OCI-LY1 (cell line): ENCODE data around the gene PLGRKT.

Source experiments
- H2AFZ ChIP-seq: fragments of 200-600 bp; sonication (generic), shearing (Covaris generic); 2 replicates; pipeline ENCODE4 v1.6.0; 2014; ENCODE audit warnings: antibody characterized with exemption, mild to moderate bottlenecking, low read length
- H3F3A ChIP-seq: fragments of 200-600 bp; sonication (generic), shearing (Covaris generic); 2 replicates; pipeline ENCODE4 v1.6.0; 2014; ENCODE audit warnings: mild to moderate bottlenecking, antibody characterized with exemption, low read length, moderate library complexity; ENCODE audit not compliant: insufficient read depth
- H3K27ac ChIP-seq: fragments of 200-600 bp; sonication (generic); 2 replicates; pipeline ENCODE4 v1.5.1; 2014; ENCODE audit warnings: low read length, mixed run types, mild to moderate bottlenecking, low read depth; ENCODE audit not compliant: poor library complexity, severe bottlenecking
- H3K27me3 ChIP-seq: fragments of 200-600 bp; sonication (generic); 2 replicates; pipeline ENCODE4 v1.6.0; 2014; ENCODE audit warnings: antibody characterized with exemption, mild to moderate bottlenecking, low read length, moderate library complexity; ENCODE audit not compliant: insufficient read depth
- H3K36me3 ChIP-seq: fragments of 200-600 bp; sonication (generic); 2 replicates; pipeline ENCODE4 v1.6.1; 2014; ENCODE audit warnings: mild to moderate bottlenecking, antibody characterized with exemption, low read length, moderate library complexity, mixed read lengths; ENCODE audit not compliant: insufficient read depth
- H3K4me1 ChIP-seq: fragments of 200-600 bp; sonication (generic); 2 replicates; pipeline ENCODE4 v1.5.1; 2014; ENCODE audit warnings: mild to moderate bottlenecking, low read length, moderate library complexity; ENCODE audit not compliant: insufficient read depth, severe bottlenecking
- H3K4me2 ChIP-seq: fragments of 200-600 bp; sonication (generic), shearing (Covaris generic); 2 replicates; pipeline ENCODE4 v1.6.1; 2014; ENCODE audit warnings: low read length
- H3K4me3 ChIP-seq: fragments of 200-600 bp; sonication (generic); 2 replicates; pipeline ENCODE4 v1.5.1; 2014; ENCODE audit warnings: low read length, low read depth, mild to moderate bottlenecking, mixed read lengths; ENCODE audit not compliant: poor library complexity, severe bottlenecking
- H3K79me2 ChIP-seq: fragments of 200-600 bp; shearing (Covaris generic); 2 replicates; pipeline ENCODE4 v1.6.1; 2016; ENCODE audit warnings: mixed run types, low read length, mixed read lengths; ENCODE audit not compliant: insufficient read depth
- H3K9ac ChIP-seq: fragments of 200-600 bp; sonication (generic), shearing (Covaris generic); 2 replicates; pipeline ENCODE4 v1.6.1; 2014; ENCODE audit warnings: mild to moderate bottlenecking, low read length, mixed read lengths
- H3K9me2 ChIP-seq: fragments of 200-600 bp; sonication (generic), shearing (Covaris generic); 2 replicates; pipeline ENCODE4 v1.6.1; 2014; ENCODE audit warnings: low read depth, mild to moderate bottlenecking, low read length, mixed read lengths
- H3K9me3 ChIP-seq: fragments of 200-600 bp; shearing (Covaris generic); 2 replicates; pipeline ENCODE4 v1.6.1; 2014; ENCODE audit warnings: low read length, mixed read lengths
- H4K20me1 ChIP-seq: fragments of 200-600 bp; sonication (generic), shearing (Covaris generic); 2 replicates; pipeline ENCODE4 v1.6.0; 2016; ENCODE audit warnings: mild to moderate bottlenecking, low read length; ENCODE audit not compliant: insufficient read depth
- EZH2 ChIP-seq: fragments of 200-600 bp; sonication (generic), shearing (Covaris generic); IDR thresholded peaks from 2 replicates; pipeline ENCODE4 v1.8.0; 2017; ENCODE audit warnings: borderline replicate concordance, mixed run types, mild to moderate bottlenecking, antibody characterized with exemption, low read length, moderate library complexity, mixed read lengths
- TF ChIP-seq, protein P1 (sequence below): fragments of 200-600 bp; sonication (generic), shearing (Covaris generic); IDR thresholded peaks from 2 replicates; pipeline ENCODE4 v1.5.1; 2017; ENCODE audit warnings: mild to moderate bottlenecking, antibody characterized with exemption, low read length, moderate library complexity, mixed read lengths

Gene PLGRKT

DNA sequence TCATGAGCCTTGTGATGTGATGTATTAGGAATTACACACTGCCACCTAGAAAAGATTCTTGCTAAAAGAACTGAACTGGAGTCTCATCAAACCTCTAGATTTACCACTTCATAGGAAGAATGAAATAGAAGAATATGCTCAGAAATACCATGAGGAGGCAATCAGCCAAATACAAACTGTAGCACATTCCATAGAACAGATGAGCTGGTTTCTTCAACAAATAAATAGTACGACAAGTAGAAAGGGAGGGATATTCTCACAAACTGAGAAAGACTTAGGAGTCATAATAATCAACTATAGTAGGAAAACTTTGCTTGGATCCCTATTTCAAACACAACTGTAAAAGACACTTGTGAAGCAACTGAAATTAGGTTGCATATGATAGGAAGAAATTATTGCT, 15.4 kb downstream of the PLGRKT start:
- Histone ChIP-seq H3K4me1 (no peaks in the 10 kb centered on the region), H3K4me2 (no peak overlapping the region), H3K4me3 (no peak overlapping the region), H2AFZ (no peak overlapping the region), H3K9ac (no peak overlapping the region), H4K20me1 (no peaks in the 10 kb centered on the region), H3K79me2 (no peaks in the 10 kb centered on the region), H3K27ac (no peak overlapping the region), H3K9me3 (no peaks in the 10 kb centered on the region), H3K9me2 (no peaks in the 10 kb centered on the region), H3F3A (no peaks in the 10 kb centered on the region), H3K36me3 (no peaks in the 10 kb centered on the region), H3K27me3 (no peaks in the 10 kb centered on the region)
- no peak for TF ChIP-seq EZH2
- TF ChIP-seq, protein P1, sequence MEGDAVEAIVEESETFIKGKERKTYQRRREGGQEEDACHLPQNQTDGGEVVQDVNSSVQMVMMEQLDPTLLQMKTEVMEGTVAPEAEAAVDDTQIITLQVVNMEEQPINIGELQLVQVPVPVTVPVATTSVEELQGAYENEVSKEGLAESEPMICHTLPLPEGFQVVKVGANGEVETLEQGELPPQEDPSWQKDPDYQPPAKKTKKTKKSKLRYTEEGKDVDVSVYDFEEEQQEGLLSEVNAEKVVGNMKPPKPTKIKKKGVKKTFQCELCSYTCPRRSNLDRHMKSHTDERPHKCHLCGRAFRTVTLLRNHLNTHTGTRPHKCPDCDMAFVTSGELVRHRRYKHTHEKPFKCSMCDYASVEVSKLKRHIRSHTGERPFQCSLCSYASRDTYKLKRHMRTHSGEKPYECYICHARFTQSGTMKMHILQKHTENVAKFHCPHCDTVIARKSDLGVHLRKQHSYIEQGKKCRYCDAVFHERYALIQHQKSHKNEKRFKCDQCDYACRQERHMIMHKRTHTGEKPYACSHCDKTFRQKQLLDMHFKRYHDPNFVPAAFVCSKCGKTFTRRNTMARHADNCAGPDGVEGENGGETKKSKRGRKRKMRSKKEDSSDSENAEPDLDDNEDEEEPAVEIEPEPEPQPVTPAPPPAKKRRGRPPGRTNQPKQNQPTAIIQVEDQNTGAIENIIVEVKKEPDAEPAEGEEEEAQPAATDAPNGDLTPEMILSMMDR, result no peak

DNA sequence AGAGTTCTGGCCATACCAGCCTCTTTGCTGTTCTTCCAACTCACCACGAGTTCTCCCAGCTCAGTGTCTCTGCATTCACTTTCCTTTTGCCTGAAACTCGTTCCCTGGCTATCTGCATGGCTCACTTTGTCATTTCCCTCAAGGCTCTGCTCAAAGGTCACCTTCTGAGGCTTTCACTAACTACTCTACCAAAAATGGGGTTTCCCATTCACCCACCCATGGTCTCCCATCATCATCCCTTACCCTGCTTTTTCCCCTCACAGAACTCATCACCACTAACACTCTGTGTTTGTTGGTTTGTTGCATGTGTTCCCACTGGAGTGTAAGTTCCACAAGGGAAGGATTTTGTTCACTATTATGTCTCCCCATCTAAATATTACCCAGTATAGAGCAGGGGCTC, 16.6 kb downstream of the PLGRKT start:
- Histone ChIP-seq H3K36me3 (no peaks in the 10 kb centered on the region), H3F3A (no peaks in the 10 kb centered on the region), H3K27me3 (no peaks in the 10 kb centered on the region), H3K9me2 (no peaks in the 10 kb centered on the region), H3K4me1 (no peaks in the 10 kb centered on the region), H3K4me3 (no peak overlapping the region), H3K9me3 (no peaks in the 10 kb centered on the region), H3K27ac (no peak overlapping the region), H3K79me2 (no peaks in the 10 kb centered on the region), H3K9ac (no peak overlapping the region), H3K4me2 (no peak overlapping the region), H2AFZ (no peak overlapping the region), H4K20me1 (no peaks in the 10 kb centered on the region)
- no peak for TF ChIP-seq EZH2
- TF ChIP-seq, protein P1, result no peak

DNA sequence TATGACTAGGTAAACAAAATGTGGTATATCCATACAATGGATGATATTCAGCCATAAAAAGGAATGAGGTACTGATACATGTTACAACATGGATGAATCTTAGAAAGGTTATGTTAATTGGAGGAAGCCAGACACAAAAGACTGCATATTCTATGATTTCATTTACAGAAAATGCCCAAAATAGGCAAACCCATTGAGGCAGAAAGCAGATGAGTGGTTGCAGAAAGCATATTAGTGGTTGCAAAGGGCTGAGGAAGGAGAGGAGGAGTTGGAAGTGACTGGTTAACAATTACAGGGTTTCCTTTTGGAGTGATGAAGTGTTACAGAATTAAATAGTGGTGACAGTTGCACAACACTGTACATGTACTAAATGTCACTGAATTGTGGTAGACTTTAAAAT, 17.7 kb downstream of the PLGRKT start:
- H2AFZ ChIP-seq, result no peak overlapping the region
- no peaks in the 10 kb centered on the region for H3K9me3 ChIP-seq
- H3K36me3 ChIP-seq, result no peaks in the 10 kb centered on the region
- no peak overlapping the region for H3K27ac ChIP-seq
- H3K4me1 ChIP-seq, result no peaks in the 10 kb centered on the region
- no peaks in the 10 kb centered on the region for H3F3A ChIP-seq
- no peaks in the 10 kb centered on the region for H4K20me1 ChIP-seq
- H3K9ac ChIP-seq, result no peak overlapping the region
- H3K79me2 ChIP-seq, result no peaks in the 10 kb centered on the region
- TF ChIP-seq EZH2, result no peak
- TF ChIP-seq, protein P1, result no peak
- H3K27me3 ChIP-seq, result no peaks in the 10 kb centered on the region
- H3K4me3 ChIP-seq, result no peak overlapping the region
- H3K4me2 ChIP-seq, result no peak overlapping the region
- no peaks in the 10 kb centered on the region for H3K9me2 ChIP-seq
